Naive thymus-derived CD4-positive, alpha-beta T cell (primary cell): Measurements from ENCODE around the gene MSL3B.

ENCODE experiments used
- ATAC-seq: fragments of 150-1000 bp; cut with Tn5 transposase; 2 replicates; pipeline ENCODE4 v1.10.0; 2021; ENCODE audit warnings: mild to moderate bottlenecking, moderate library complexity
- CTCF ChIA-PET: fragments of 350-600 bp; sonication (Branson Sonifier 250); formaldehyde crosslinking; loops from one replicate; lab custom pipeline; 2021; ENCODE audit warnings: antibody characterized with exemption; lab: Charles Lee
- POLR2A ChIA-PET: fragments of 350-600 bp; sonication (Branson Sonifier 250); formaldehyde crosslinking; loops from one replicate; lab custom pipeline; 2021; ENCODE audit warnings: antibody characterized with exemption, inconsistent platforms; lab: Charles Lee
- DNase-seq, 9 donors: peaks; one replicate each; pipeline versions ENCODE4 v3.0.0 to v3.0.0-alpha.2; 2020 to 2022; ENCODE audit warnings: mixed read lengths in 1 of 9
- H3K27ac ChIP-seq: one replicate; pipeline ENCODE4 v1.7.0; 2013; ENCODE audit warnings: mild to moderate bottlenecking, low read depth, low read length, moderate library complexity
- H3K27me3 ChIP-seq, 2 donors: one replicate each; pipeline ENCODE4 v1.7.0; 2013; ENCODE audit warnings: low read length in 2 of 2, mild to moderate bottlenecking in 2 of 2, moderate library complexity in 2 of 2; ENCODE audit not compliant: control insufficient read depth in 2 of 2, insufficient read depth in 2 of 2
- H3K36me3 ChIP-seq, 3 experiments: 1 replicate in 2 of 3; 2 replicates in 1 of 3; pipeline ENCODE4 v1.7.0; 2013; ENCODE audit warnings: low read length in 3 of 3, mild to moderate bottlenecking in 3 of 3, moderate library complexity in 1 of 3; ENCODE audit not compliant: insufficient read depth in 3 of 3, control insufficient read depth in 2 of 3
- H3K4me1 ChIP-seq, 2 donors: one replicate each; pipeline ENCODE4 v1.7.0; 2013; ENCODE audit warnings: low read length in 2 of 2, mild to moderate bottlenecking in 2 of 2, moderate library complexity in 1 of 2; ENCODE audit not compliant: control insufficient read depth in 2 of 2, insufficient read depth in 2 of 2
- H3K4me3 ChIP-seq: 2 replicates; pipeline ENCODE4 v1.7.0; 2013; ENCODE audit warnings: mild to moderate bottlenecking, low read length
- H3K9me3 ChIP-seq, 3 experiments: 1 replicate in 2 of 3; 2 replicates in 1 of 3; pipeline ENCODE4 v1.7.0; 2013; ENCODE audit warnings: low read length in 3 of 3; ENCODE audit not compliant: control insufficient read depth in 2 of 3
- H3K27ac Mint-ChIP-seq, 9 donors: one replicate each; pipeline ENCODE4 v1.8.0; 2020 to 2022; ENCODE audit warnings: mixed read lengths in 9 of 9, mild to moderate bottlenecking in 8 of 9, moderate library complexity in 5 of 9, inconsistent platforms in 2 of 9
- H3K27me3 Mint-ChIP-seq, 5 donors: one replicate each; pipeline ENCODE4 v1.8.0; 2021 to 2022; ENCODE audit warnings: mixed read lengths in 5 of 5, mild to moderate bottlenecking in 1 of 5
- H3K36me3 Mint-ChIP-seq, 5 donors: one replicate each; pipeline ENCODE4 v1.8.0; 2020 to 2022; ENCODE audit warnings: mixed read lengths in 5 of 5, mild to moderate bottlenecking in 3 of 5, inconsistent platforms in 1 of 5
- H3K4me1 Mint-ChIP-seq, 7 donors: one replicate each; pipeline ENCODE4 v1.8.0; 2020 to 2022; ENCODE audit warnings: mixed read lengths in 7 of 7, mild to moderate bottlenecking in 3 of 7, inconsistent platforms in 1 of 7
- H3K4me3 Mint-ChIP-seq, 10 donors: one replicate each; pipeline ENCODE4 v1.8.0; 2020 to 2022; ENCODE audit warnings: mild to moderate bottlenecking in 10 of 10, mixed read lengths in 10 of 10, moderate library complexity in 6 of 10, inconsistent platforms in 2 of 10
- H3K9me3 Mint-ChIP-seq, 11 donors: one replicate each; pipeline ENCODE4 v1.8.0; 2020 to 2022; ENCODE audit warnings: mixed read lengths in 11 of 11, mild to moderate bottlenecking in 4 of 11, inconsistent platforms in 1 of 11, moderate library complexity in 1 of 11
- intact Hi-C, 2 donors: fragments of 100-400 bp; cut with micrococcal nuclease; formaldehyde crosslinking; loops; one replicate each; pipeline ENCODE4 v1.15.1; 2023

MSL3B gene

GRCh38 chr2:233850745-233851144, 17.4 kb downstream of the MSL3B start:
- no peak overlapping the region for H3K27ac ChIP-seq
- H3K4me1 ChIP-seq, result peaks cover 0 to 6% of the 10 kb centered on the region in 2 donors
- no peak overlapping the region for H3K4me3 Mint-ChIP-seq
- H3K4me3 ChIP-seq, result no peak overlapping the region
- H3K27me3 Mint-ChIP-seq, result peaks cover 0 to 7% (median 5%) of the 10 kb centered on the region in 5 donors
- H3K36me3 ChIP-seq, result no peaks in the 10 kb centered on the region
- no peak for DNase-seq
- peaks cover 0 to 30% (median 0%) of the 10 kb centered on the region in 5 donors for H3K36me3 Mint-ChIP-seq
- H3K9me3 Mint-ChIP-seq, result no peaks in the 10 kb centered on the region
- H3K4me1 Mint-ChIP-seq, result peaks cover 10 to 76% (median 11%) of the 10 kb centered on the region in 7 donors
- CTCF ChIA-PET, result no interaction called here
- no peak overlapping the region for H3K27ac Mint-ChIP-seq
- POLR2A ChIA-PET, result no interaction called here
- no peaks in the 10 kb centered on the region for H3K9me3 ChIP-seq
- no peaks in the 10 kb centered on the region for H3K27me3 ChIP-seq
- intact Hi-C loops, result loop anchor here (10.0 kb wide), 3 partner anchors 426 to 694 kb away; no protein-coding TSS in a partner anchor
- no peak for ATAC-seq

- peaks cover 0 to 32% (median 0%) of the 10 kb centered on the region in 5 donors for H3K36me3 Mint-ChIP-seq
- H3K27ac ChIP-seq, result no peak overlapping the region
- ATAC-seq (no peak), DNase-seq (no peak)
- peak overlapping the region in 1 of 9 donors; percentile 70 for H3K27ac Mint-ChIP-seq
- H3K4me1 ChIP-seq, result peaks cover 0 to 6% of the 10 kb centered on the region in 2 donors
- no peaks in the 10 kb centered on the region for H3K27me3 ChIP-seq
- H3K27me3 Mint-ChIP-seq, result peaks cover 0 to 7% (median 5%) of the 10 kb centered on the region in 5 donors
- no peaks in the 10 kb centered on the region for H3K9me3 ChIP-seq
- peaks cover 6 to 67% (median 7%) of the 10 kb centered on the region in 7 donors for H3K4me1 Mint-ChIP-seq
- H3K36me3 ChIP-seq, result no peaks in the 10 kb centered on the region
- no peak overlapping the region for H3K4me3 Mint-ChIP-seq
- ChIA-PET CTCF (no interaction called here), POLR2A (no interaction called here)
- intact Hi-C loops, result loop anchor here (10.0 kb wide), 3 partner anchors 425 to 695 kb away; no protein-coding TSS in a partner anchor
- H3K4me3 ChIP-seq, result no peak overlapping the region
- no peaks in the 10 kb centered on the region for H3K9me3 Mint-ChIP-seq
Measured at GRCh38 chr2:233849607-233850271, 18.4 kb downstream of the MSL3B start.

- CTCF ChIA-PET, result no interaction called here
Measured at GRCh38 chr2:233848276-233848675, 19.9 kb downstream of the MSL3B start.

GRCh38 chr2:233847248-233847898, 20.8 kb downstream of the MSL3B start:
- H3K36me3 ChIP-seq, result no peaks in the 10 kb centered on the region
- Mint-ChIP-seq H3K4me1 (peaks cover 0 to 62% (median 0%) of the 10 kb centered on the region in 7 donors), H3K4me3 (no peak overlapping the region), H3K36me3 (peaks cover 0 to 33% (median 0%) of the 10 kb centered on the region in 5 donors), H3K27me3 (peaks cover 0 to 4% (median 0%) of the 10 kb centered on the region in 5 donors), H3K27ac (no peak overlapping the region), H3K9me3 (no peaks in the 10 kb centered on the region)
- no peak for DNase-seq
- H3K9me3 ChIP-seq, result no peaks in the 10 kb centered on the region
- CTCF ChIA-PET, result interaction anchor here (0.5 kb wide), 1 partner anchor 63 kb away, joined by 3 read pairs; no protein-coding TSS in a partner anchor
- H3K4me3 ChIP-seq, result no peak overlapping the region
- H3K4me1 ChIP-seq, result no peaks in the 10 kb centered on the region
- ATAC-seq, result no peak
- no peaks in the 10 kb centered on the region for H3K27me3 ChIP-seq
- POLR2A ChIA-PET, result no interaction called here
- intact Hi-C loops, result no loop called here
- H3K27ac ChIP-seq, result no peak overlapping the region

More at GRCh38 chr2:233848276-233848675, 19.9 kb downstream of the MSL3B start:
- H3K36me3 Mint-ChIP-seq, result peaks cover 0 to 36% (median 0%) of the 10 kb centered on the region in 5 donors
- Histone ChIP-seq H3K36me3 (no peaks in the 10 kb centered on the region), H3K27me3 (no peaks in the 10 kb centered on the region), H3K9me3 (no peaks in the 10 kb centered on the region), H3K4me1 (peaks cover 0 to under 1% of the 10 kb centered on the region in 2 donors), H3K27ac (no peak overlapping the region), H3K4me3 (no peak overlapping the region)
- intact Hi-C loops, result no loop called here
- peaks cover 0 to 4% (median 0%) of the 10 kb centered on the region in 5 donors for H3K27me3 Mint-ChIP-seq
- H3K9me3 Mint-ChIP-seq, result no peaks in the 10 kb centered on the region
- POLR2A ChIA-PET, result no interaction called here
- H3K4me3 Mint-ChIP-seq, result no peak overlapping the region
- ATAC-seq, result no peak
- no peak for DNase-seq
- H3K27ac Mint-ChIP-seq, result peak overlapping the region in 2 of 9 donors; percentile 27 to 72
- H3K4me1 Mint-ChIP-seq, result peaks cover 0 to 67% (median 0%) of the 10 kb centered on the region in 7 donors

- Mint-ChIP-seq H3K4me3 (no peak overlapping the region), H3K36me3 (peaks cover 0 to 38% (median 0%) of the 10 kb centered on the region in 5 donors), H3K9me3 (no peaks in the 10 kb centered on the region), H3K4me1 (peaks cover 0 to 59% (median 0%) of the 10 kb centered on the region in 7 donors), H3K27ac (peak overlapping the region in 1 of 9 donors; percentile 60), H3K27me3 (peaks cover 0 to under 1% (median 0%) of the 10 kb centered on the region in 5 donors)
- no peak overlapping the region for H3K27ac ChIP-seq
- ChIA-PET CTCF (interaction anchor here (0.7 kb wide), 1 partner anchor 637 kb away, joined by 4 read pairs; no protein-coding TSS in a partner anchor), POLR2A (no interaction called here)
- DNase-seq (no peak), ATAC-seq (no peak)
- H3K4me1 ChIP-seq, result no peaks in the 10 kb centered on the region
- H3K27me3 ChIP-seq, result no peaks in the 10 kb centered on the region
- H3K9me3 ChIP-seq, result no peaks in the 10 kb centered on the region
- no peaks in the 10 kb centered on the region for H3K36me3 ChIP-seq
- no peak overlapping the region for H3K4me3 ChIP-seq
- intact Hi-C loops, result no loop called here
Measured at GRCh38 chr2:233846387-233847247, 21.6 kb downstream of the MSL3B start.

GRCh38 chr2:233845301-233846060, 22.7 kb downstream of the MSL3B start:
- Histone ChIP-seq H3K36me3 (no peaks in the 10 kb centered on the region), H3K27me3 (no peaks in the 10 kb centered on the region), H3K9me3 (no peaks in the 10 kb centered on the region), H3K27ac (no peak overlapping the region), H3K4me3 (no peak overlapping the region), H3K4me1 (no peaks in the 10 kb centered on the region)
- no peaks in the 10 kb centered on the region for H3K27me3 Mint-ChIP-seq
- ATAC-seq (no peak), DNase-seq (no peak)
- ChIA-PET CTCF (interaction anchor here (0.7 kb wide), 1 partner anchor 636 kb away, joined by 4 read pairs; no protein-coding TSS in a partner anchor), POLR2A (no interaction called here)
- peak overlapping the region in 2 of 9 donors; percentile 20 to 63 for H3K27ac Mint-ChIP-seq
- no peaks in the 10 kb centered on the region for H3K9me3 Mint-ChIP-seq
- no peak overlapping the region for H3K4me3 Mint-ChIP-seq
- intact Hi-C loops, result no loop called here
- peaks cover 0 to 60% (median 0%) of the 10 kb centered on the region in 7 donors for H3K4me1 Mint-ChIP-seq
- peaks cover 0 to 47% (median 0%) of the 10 kb centered on the region in 5 donors for H3K36me3 Mint-ChIP-seq
